BLaER1 (cell line): ENCODE measurements around the gene CEBPB.

Experiments used
- H3K27ac ChIP-seq: shearing (Covaris generic); formaldehyde crosslinking; 2 replicates; pipeline ENCODE4 v1.8.1; 2022
- H3K27me3 ChIP-seq: shearing (Covaris generic); formaldehyde crosslinking; 2 replicates; pipeline ENCODE4 v1.8.1; 2022
- H3K36me3 ChIP-seq: shearing (Covaris generic); formaldehyde crosslinking; 2 replicates; pipeline ENCODE4 v1.8.1; 2022
- H3K4me1 ChIP-seq: shearing (Covaris generic); formaldehyde crosslinking; 2 replicates; pipeline ENCODE4 v1.8.1; 2022
- H3K4me2 ChIP-seq: shearing (Covaris generic); formaldehyde crosslinking; 2 replicates; pipeline ENCODE4 v1.8.1; 2022
- H3K4me3 ChIP-seq: shearing (Covaris generic); formaldehyde crosslinking; 2 replicates; pipeline ENCODE4 v1.8.1; 2022
- H3K9ac ChIP-seq: shearing (Covaris generic); formaldehyde crosslinking; 2 replicates; pipeline ENCODE4 v1.8.1; 2022
- H3K9me3 ChIP-seq: shearing (Covaris generic); formaldehyde crosslinking; 2 replicates; pipeline ENCODE4 v1.8.1; 2022
- H4K20me1 ChIP-seq: shearing (Covaris generic); formaldehyde crosslinking; 2 replicates; pipeline ENCODE4 v1.8.1; 2022
- Cebpa-rat ChIP-seq: shearing (Covaris generic); IDR thresholded peaks from 2 replicates; pipeline ENCODE4 v1.8.1; 2022

CEBPB gene

GRCh38 chr20:50224052-50224451 lies 33.4 kb downstream of the CEBPB start:
- no peak for TF ChIP-seq Cebpa-rat
- H3K4me2 ChIP-seq: no peak overlapping the region
- peaks cover 22% of the 10 kb centered on the region for H3K4me1 ChIP-seq
- H3K27me3 ChIP-seq: no peaks in the 10 kb centered on the region
- no peak overlapping the region for H3K27ac ChIP-seq
- H3K4me3 ChIP-seq: no peak overlapping the region
- no peaks in the 10 kb centered on the region for H4K20me1 ChIP-seq
- H3K9ac ChIP-seq: no peak overlapping the region
- H3K36me3 ChIP-seq: no peaks in the 10 kb centered on the region
- H3K9me3 ChIP-seq: peaks cover 4% of the 10 kb centered on the region; the same call in 1 of the 2 replicates

- Histone ChIP-seq H4K20me1 (no peaks in the 10 kb centered on the region), H3K27ac (no peak overlapping the region), H3K36me3 (no peaks in the 10 kb centered on the region), H3K9me3 (peaks cover 1% of the 10 kb centered on the region; the same call in 1 of the 2 replicates), H3K4me1 (peaks cover 21% of the 10 kb centered on the region), H3K27me3 (no peaks in the 10 kb centered on the region), H3K9ac (no peak overlapping the region), H3K4me3 (no peak overlapping the region), H3K4me2 (no peak overlapping the region)
- TF ChIP-seq Cebpa-rat: no peak
Measured at GRCh38 chr20:50224531-50225255, 34.1 kb downstream of the CEBPB start.

GRCh38 chr20:50226093-50226974 lies 35.7 kb downstream of the CEBPB start:
- Histone ChIP-seq H3K4me1 (peaks cover 21% of the 10 kb centered on the region), H3K4me3 (no peak overlapping the region), H3K27ac (no peak overlapping the region), H3K27me3 (no peaks in the 10 kb centered on the region), H3K36me3 (no peaks in the 10 kb centered on the region), H4K20me1 (no peaks in the 10 kb centered on the region), H3K4me2 (no peak overlapping the region), H3K9ac (no peak overlapping the region), H3K9me3 (no peaks in the 10 kb centered on the region)
- no peak for TF ChIP-seq Cebpa-rat

GRCh38 chr20:50227506-50227905 lies 36.9 kb downstream of the CEBPB start:
- Histone ChIP-seq H3K9ac (no peak overlapping the region), H3K4me1 (peaks cover 16% of the 10 kb centered on the region), H3K9me3 (no peaks in the 10 kb centered on the region), H3K4me2 (no peak overlapping the region), H3K4me3 (no peak overlapping the region), H3K27me3 (no peaks in the 10 kb centered on the region), H4K20me1 (no peaks in the 10 kb centered on the region), H3K36me3 (no peaks in the 10 kb centered on the region), H3K27ac (no peak overlapping the region)
- no peak for TF ChIP-seq Cebpa-rat

- Histone ChIP-seq H3K4me2 (no peak overlapping the region), H3K4me3 (no peak overlapping the region), H3K9ac (no peak overlapping the region), H3K27me3 (no peaks in the 10 kb centered on the region), H3K9me3 (no peaks in the 10 kb centered on the region), H3K27ac (no peak overlapping the region), H3K36me3 (no peaks in the 10 kb centered on the region), H4K20me1 (no peaks in the 10 kb centered on the region), H3K4me1 (peaks cover 16% of the 10 kb centered on the region)
- no peak for TF ChIP-seq Cebpa-rat
Measured at GRCh38 chr20:50229156-50229607, 38.6 kb downstream of the CEBPB start.

- no peaks in the 10 kb centered on the region for H4K20me1 ChIP-seq
- H3K4me1 ChIP-seq: peaks cover 20% of the 10 kb centered on the region
- TF ChIP-seq Cebpa-rat: no peak
- no peaks in the 10 kb centered on the region for H3K27me3 ChIP-seq
- H3K4me2 ChIP-seq: no peak overlapping the region
- no peaks in the 10 kb centered on the region for H3K9me3 ChIP-seq
- H3K4me3 ChIP-seq: no peak overlapping the region
- no peak overlapping the region for H3K27ac ChIP-seq
- H3K9ac ChIP-seq: no peak overlapping the region
- H3K36me3 ChIP-seq: no peaks in the 10 kb centered on the region
Measured at GRCh38 chr20:50230184-50230583, 39.6 kb downstream of the CEBPB start.

- Histone ChIP-seq H3K4me2 (no peak overlapping the region), H3K27ac (no peak overlapping the region), H3K4me3 (no peak overlapping the region), H3K9ac (no peak overlapping the region), H4K20me1 (no peaks in the 10 kb centered on the region), H3K36me3 (no peaks in the 10 kb centered on the region), H3K9me3 (no peaks in the 10 kb centered on the region), H3K27me3 (no peaks in the 10 kb centered on the region), H3K4me1 (peaks cover 28% of the 10 kb centered on the region)
- TF ChIP-seq Cebpa-rat: no peak
Measured at GRCh38 chr20:50230871-50231560, 40.4 kb downstream of the CEBPB start.

- no peak overlapping the region for H3K27ac ChIP-seq
- H3K4me2 ChIP-seq: no peak overlapping the region
- TF ChIP-seq Cebpa-rat: no peak
- no peak overlapping the region for H3K4me3 ChIP-seq
- H3K9ac ChIP-seq: no peak overlapping the region
- peaks cover 36% of the 10 kb centered on the region for H3K4me1 ChIP-seq
- no peaks in the 10 kb centered on the region for H4K20me1 ChIP-seq
- H3K27me3 ChIP-seq: no peaks in the 10 kb centered on the region
- no peaks in the 10 kb centered on the region for H3K9me3 ChIP-seq
- no peaks in the 10 kb centered on the region for H3K36me3 ChIP-seq
Measured at GRCh38 chr20:50231854-50232253, 41.2 kb downstream of the CEBPB start.

GRCh38 chr20:50232651-50233324 lies 42.2 kb downstream of the CEBPB start:
- Histone ChIP-seq H3K9ac (no peak overlapping the region), H3K27ac (no peak overlapping the region), H3K4me3 (no peak overlapping the region), H3K4me2 (no peak overlapping the region), H3K9me3 (no peaks in the 10 kb centered on the region), H3K4me1 (peaks cover 35% of the 10 kb centered on the region), H4K20me1 (no peaks in the 10 kb centered on the region), H3K36me3 (no peaks in the 10 kb centered on the region), H3K27me3 (no peaks in the 10 kb centered on the region)
- no peak for TF ChIP-seq Cebpa-rat
